Measurements from ENCODE around the gene ADD2. TPM values are rescaled to one million over a fixed set of nuclear protein-coding genes. Genes with fewer than 3 reads are reported as not detected.

Gene ADD2
- total RNA-seq, 1 experiment from 2014 or later, result 5.6 TPM

- H3K27me3 ChIP-seq (replicated peaks; ENCODE audit: insufficient read depth, low read depth, low read length, poor library complexity), result peaks cover 6% of the 10 kb centered on the region
- no peaks in the 10 kb centered on the region for H3K4me1 ChIP-seq (ENCODE audit: insufficient read depth, low read length, poor library complexity, severe bottlenecking)
- BruUV-seq (replicated peaks), result no TSS peak
- intact Hi-C loops (cut with micrococcal nuclease; ENCODE audit: unreplicated experiment), result no loop called here
- no peaks in the 10 kb centered on the region for H3K36me3 ChIP-seq (ENCODE audit: insufficient read depth, low read length, poor library complexity, severe bottlenecking)
- TF ChIP-seq, protein P1, sequence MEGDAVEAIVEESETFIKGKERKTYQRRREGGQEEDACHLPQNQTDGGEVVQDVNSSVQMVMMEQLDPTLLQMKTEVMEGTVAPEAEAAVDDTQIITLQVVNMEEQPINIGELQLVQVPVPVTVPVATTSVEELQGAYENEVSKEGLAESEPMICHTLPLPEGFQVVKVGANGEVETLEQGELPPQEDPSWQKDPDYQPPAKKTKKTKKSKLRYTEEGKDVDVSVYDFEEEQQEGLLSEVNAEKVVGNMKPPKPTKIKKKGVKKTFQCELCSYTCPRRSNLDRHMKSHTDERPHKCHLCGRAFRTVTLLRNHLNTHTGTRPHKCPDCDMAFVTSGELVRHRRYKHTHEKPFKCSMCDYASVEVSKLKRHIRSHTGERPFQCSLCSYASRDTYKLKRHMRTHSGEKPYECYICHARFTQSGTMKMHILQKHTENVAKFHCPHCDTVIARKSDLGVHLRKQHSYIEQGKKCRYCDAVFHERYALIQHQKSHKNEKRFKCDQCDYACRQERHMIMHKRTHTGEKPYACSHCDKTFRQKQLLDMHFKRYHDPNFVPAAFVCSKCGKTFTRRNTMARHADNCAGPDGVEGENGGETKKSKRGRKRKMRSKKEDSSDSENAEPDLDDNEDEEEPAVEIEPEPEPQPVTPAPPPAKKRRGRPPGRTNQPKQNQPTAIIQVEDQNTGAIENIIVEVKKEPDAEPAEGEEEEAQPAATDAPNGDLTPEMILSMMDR (conservative IDR thresholded peaks at IDR 0.05; ENCODE audit: low read depth, low read length), result no peak
- no peak for TF ChIP-seq EZH2 (IDR thresholded peaks at IDR 0.05; ENCODE audit: borderline replicate concordance, low read depth, low read length, poor library complexity, severe bottlenecking)
- H3K9me3 ChIP-seq (ENCODE audit: low read depth, low read length, poor library complexity, severe bottlenecking), result no peaks in the 10 kb centered on the region
- H3K27ac ChIP-seq (ENCODE audit: low read depth, low read length, poor library complexity, severe bottlenecking), result no peak overlapping the region
- CTCF ChIA-PET, result no interaction called here
- no peak overlapping the region for H3K4me3 ChIP-seq (ENCODE audit: low read depth, low read length, poor library complexity, severe bottlenecking)
- DNase-seq (ENCODE audit: low spot score), result no peak
- POLR2A ChIA-PET (ENCODE audit: low non-redundant PET), result no interaction called here
Measured at GRCh38 chr2:70612574-70612973, 155.4 kb downstream of the ADD2 start.

DNA sequence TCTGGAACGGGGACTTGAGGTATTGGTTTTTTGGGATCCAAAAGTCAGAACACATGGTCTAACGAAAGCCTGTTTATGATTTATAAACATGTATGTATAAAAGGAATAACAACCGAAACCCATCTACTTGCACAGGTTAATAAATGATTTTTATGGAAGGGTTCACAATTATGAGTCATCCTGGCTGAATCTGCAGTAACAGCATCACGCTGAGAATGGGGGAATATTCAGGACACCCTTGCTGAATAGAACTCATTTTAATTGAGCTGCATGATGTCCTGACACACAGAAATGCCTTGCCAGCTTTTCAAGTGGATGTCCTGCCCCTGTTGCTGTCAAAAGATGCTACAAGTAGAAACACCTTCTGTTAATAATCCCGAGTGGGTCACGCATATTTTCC is 159.6 kb downstream of the ADD2 start:
- no peak overlapping the region for H3K27ac ChIP-seq (ENCODE audit: low read depth, low read length, poor library complexity, severe bottlenecking)
- H3K4me3 ChIP-seq (ENCODE audit: low read depth, low read length, poor library complexity, severe bottlenecking), result no peak overlapping the region
- no peak for DNase-seq (ENCODE audit: low spot score)
- ChIA-PET POLR2A (ENCODE audit: low non-redundant PET) (no interaction called here), CTCF (no interaction called here)
- peaks cover 24% of the 10 kb centered on the region for H3K27me3 ChIP-seq (replicated peaks; ENCODE audit: insufficient read depth, low read depth, low read length, poor library complexity)
- no peaks in the 10 kb centered on the region for H3K4me1 ChIP-seq (ENCODE audit: insufficient read depth, low read length, poor library complexity, severe bottlenecking)
- BruUV-seq (replicated peaks), result no TSS peak
- TF ChIP-seq, protein P1 (conservative IDR thresholded peaks at IDR 0.05; ENCODE audit: low read depth, low read length), result no peak
- no peak for TF ChIP-seq EZH2 (IDR thresholded peaks at IDR 0.05; ENCODE audit: borderline replicate concordance, low read depth, low read length, poor library complexity, severe bottlenecking)
- intact Hi-C loops (cut with micrococcal nuclease; ENCODE audit: unreplicated experiment), result no loop called here
- no peaks in the 10 kb centered on the region for H3K36me3 ChIP-seq (ENCODE audit: insufficient read depth, low read length, poor library complexity, severe bottlenecking)
- H3K9me3 ChIP-seq (ENCODE audit: low read depth, low read length, poor library complexity, severe bottlenecking), result no peaks in the 10 kb centered on the region

GRCh38 chr2:70607121-70607561 is 160.9 kb downstream of the ADD2 start:
- intact Hi-C loops (cut with micrococcal nuclease; ENCODE audit: unreplicated experiment), result no loop called here
- ChIA-PET POLR2A (ENCODE audit: low non-redundant PET) (no interaction called here), CTCF (no interaction called here)
- no peaks in the 10 kb centered on the region for H3K9me3 ChIP-seq (ENCODE audit: low read depth, low read length, poor library complexity, severe bottlenecking)
- no peaks in the 10 kb centered on the region for H3K36me3 ChIP-seq (ENCODE audit: insufficient read depth, low read length, poor library complexity, severe bottlenecking)
- H3K4me3 ChIP-seq (ENCODE audit: low read depth, low read length, poor library complexity, severe bottlenecking), result no peak overlapping the region
- no peaks in the 10 kb centered on the region for H3K4me1 ChIP-seq (ENCODE audit: insufficient read depth, low read length, poor library complexity, severe bottlenecking)
- no TSS peak for BruUV-seq (replicated peaks)
- peaks cover 24% of the 10 kb centered on the region for H3K27me3 ChIP-seq (replicated peaks; ENCODE audit: insufficient read depth, low read depth, low read length, poor library complexity)
- no peak for DNase-seq (ENCODE audit: low spot score)
- TF ChIP-seq, protein P1 (conservative IDR thresholded peaks at IDR 0.05; ENCODE audit: low read depth, low read length), result no peak
- TF ChIP-seq EZH2 (IDR thresholded peaks at IDR 0.05; ENCODE audit: borderline replicate concordance, low read depth, low read length, poor library complexity, severe bottlenecking), result no peak
- no peak overlapping the region for H3K27ac ChIP-seq (ENCODE audit: low read depth, low read length, poor library complexity, severe bottlenecking)

Other genes with a start within 250 kb of the ADD2 start
- gene TGFA, start 214.4 kb downstream of the ADD2 start, total RNA-seq (2021), result 0.13 TPM in 1 of 2 replicates, not detected in the other
- not detected in 2 replicates for gene FIGLA, start 22.4 kb upstream of the ADD2 start, total RNA-seq (2021)
- gene CLEC4F, start 52.4 kb upstream of the ADD2 start, total RNA-seq (2021), result 0.67 and 1.1 TPM in 2 replicates
- gene CD207, start 67.6 kb upstream of the ADD2 start, total RNA-seq (2021), result 1.1 and 2.4 TPM in 2 replicates
- 8.2 and 11.6 TPM in 2 replicates for gene VAX2, start 132.4 kb upstream of the ADD2 start, total RNA-seq (2021)
- gene ATP6V1B1, start 167.7 kb upstream of the ADD2 start, total RNA-seq (2021), result 6.4 and 6.5 TPM in 2 replicates
- 0.50 and 0.64 TPM in 2 replicates for gene ANKRD53, start 210.4 kb upstream of the ADD2 start, total RNA-seq (2021)
- gene TEX261, start 226.7 kb upstream of the ADD2 start, total RNA-seq (2021), result 52.6 and 60.9 TPM in 2 replicates